ENCODE results near the gene KCNQ1. TPM values are rescaled to one million over a fixed set of nuclear protein-coding genes. Genes with fewer than 3 reads are reported as not detected.
A peak's percentile ranks its signal among the peaks of the same experiment; 100 is the strongest.

Gene KCNQ1
- total RNA-seq, 2 donors from 2014 or later = 18.6 to 25.5 TPM

- Mint-ChIP-seq H3K27me3 (no peaks in the 10 kb centered on the region), H3K27ac (no peak overlapping the region), H3K4me1 (peaks cover 2% of the 10 kb centered on the region), H3K36me3 (ENCODE audit: low read depth) (no peaks in the 10 kb centered on the region), H3K4me3 (no peak overlapping the region)
- no peaks in the 10 kb centered on the region for H3K9me3 ChIP-seq (ENCODE audit: control insufficient read depth, low read length, poor library complexity, severe bottlenecking)
- DNase-seq = peak in 2 of 3 donors; percentile 1 to 3
- ATAC-seq = no peak
Measured at GRCh38 chr11:2801711-2802388, 357.0 kb downstream of the KCNQ1 start.

DNA sequence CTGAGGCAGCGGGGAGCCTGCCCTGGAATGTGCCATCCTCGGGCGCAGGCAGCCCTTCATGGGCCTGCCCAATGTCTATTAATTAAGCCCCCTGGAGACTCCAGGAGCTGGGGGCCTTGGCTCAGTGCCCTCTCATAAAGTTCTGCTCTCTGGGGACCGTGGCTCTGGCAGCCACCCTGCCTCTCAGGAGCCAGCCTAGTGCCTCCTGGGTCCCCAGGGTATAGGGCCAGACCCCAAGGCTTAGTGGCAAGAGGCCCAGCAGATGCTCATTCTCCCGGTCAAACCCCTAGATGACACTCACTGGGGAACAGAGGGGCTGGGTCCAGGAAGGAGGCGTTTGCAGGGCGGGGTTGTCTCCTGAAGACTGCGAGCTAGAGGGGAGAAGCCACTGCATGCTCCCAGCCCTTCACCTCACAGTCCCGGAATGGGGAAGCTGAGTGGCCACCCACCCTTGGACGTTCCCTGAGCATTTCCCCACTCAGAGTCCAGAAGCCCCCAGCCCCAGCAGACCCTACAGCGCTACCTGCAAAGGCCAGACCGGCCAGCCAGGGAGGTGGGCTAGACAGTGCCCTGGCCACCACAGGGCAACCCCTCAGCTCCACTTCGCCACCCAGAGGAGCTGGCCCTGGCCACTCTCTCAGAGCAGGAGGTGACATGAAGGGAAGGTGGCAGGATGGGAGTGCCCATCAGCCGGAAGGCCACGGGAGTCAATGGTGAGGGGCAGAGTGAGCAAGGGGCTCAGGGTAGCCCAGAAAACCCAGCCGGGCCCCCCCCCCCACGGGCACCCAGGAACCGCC, 357.8 kb downstream of the KCNQ1 start:
- ATAC-seq = no peak
- Mint-ChIP-seq H3K4me1 (peaks cover 2% of the 10 kb centered on the region), H3K27me3 (no peaks in the 10 kb centered on the region), H3K4me3 (no peak overlapping the region), H3K36me3 (ENCODE audit: low read depth) (no peaks in the 10 kb centered on the region), H3K27ac (no peak overlapping the region)
- DNase-seq = peak in 1 of 3 donors; percentile 2
- no peaks in the 10 kb centered on the region for H3K9me3 ChIP-seq (ENCODE audit: control insufficient read depth, low read length, poor library complexity, severe bottlenecking)

GRCh38 chr11:2803186-2804091, 358.6 kb downstream of the KCNQ1 start:
- H3K27me3 Mint-ChIP-seq = no peaks in the 10 kb centered on the region
- H3K27ac Mint-ChIP-seq = no peak overlapping the region
- no peaks in the 10 kb centered on the region for H3K9me3 ChIP-seq (ENCODE audit: control insufficient read depth, low read length, poor library complexity, severe bottlenecking)
- peaks cover 2% of the 10 kb centered on the region for H3K4me1 Mint-ChIP-seq
- H3K4me3 Mint-ChIP-seq = no peak overlapping the region
- ATAC-seq (no peak), DNase-seq (peak in 2 of 3 donors; percentile 1 to 9)
- H3K36me3 Mint-ChIP-seq (ENCODE audit: low read depth) = no peaks in the 10 kb centered on the region

GRCh38 chr11:2804189-2804588, 359.4 kb downstream of the KCNQ1 start:
- Mint-ChIP-seq H3K4me1 (peaks cover 2% of the 10 kb centered on the region), H3K27me3 (no peaks in the 10 kb centered on the region), H3K27ac (no peak overlapping the region), H3K4me3 (no peak overlapping the region), H3K36me3 (ENCODE audit: low read depth) (no peaks in the 10 kb centered on the region)
- H3K9me3 ChIP-seq (ENCODE audit: control insufficient read depth, low read length, poor library complexity, severe bottlenecking) = no peaks in the 10 kb centered on the region
- ATAC-seq (no peak), DNase-seq (peak in 2 of 3 donors; percentile 1 to 3)

GRCh38 chr11:2804701-2805387, 360.0 kb downstream of the KCNQ1 start:
- Mint-ChIP-seq H3K4me3 (no peak overlapping the region), H3K4me1 (peaks cover 6% of the 10 kb centered on the region), H3K27ac (no peak overlapping the region), H3K27me3 (no peaks in the 10 kb centered on the region), H3K36me3 (ENCODE audit: low read depth) (peaks cover 3% of the 10 kb centered on the region)
- H3K9me3 ChIP-seq (ENCODE audit: control insufficient read depth, low read length, poor library complexity, severe bottlenecking) = no peaks in the 10 kb centered on the region
- DNase-seq (peak in 2 of 3 donors; percentile 1 to 6), ATAC-seq (no peak)

DNA sequence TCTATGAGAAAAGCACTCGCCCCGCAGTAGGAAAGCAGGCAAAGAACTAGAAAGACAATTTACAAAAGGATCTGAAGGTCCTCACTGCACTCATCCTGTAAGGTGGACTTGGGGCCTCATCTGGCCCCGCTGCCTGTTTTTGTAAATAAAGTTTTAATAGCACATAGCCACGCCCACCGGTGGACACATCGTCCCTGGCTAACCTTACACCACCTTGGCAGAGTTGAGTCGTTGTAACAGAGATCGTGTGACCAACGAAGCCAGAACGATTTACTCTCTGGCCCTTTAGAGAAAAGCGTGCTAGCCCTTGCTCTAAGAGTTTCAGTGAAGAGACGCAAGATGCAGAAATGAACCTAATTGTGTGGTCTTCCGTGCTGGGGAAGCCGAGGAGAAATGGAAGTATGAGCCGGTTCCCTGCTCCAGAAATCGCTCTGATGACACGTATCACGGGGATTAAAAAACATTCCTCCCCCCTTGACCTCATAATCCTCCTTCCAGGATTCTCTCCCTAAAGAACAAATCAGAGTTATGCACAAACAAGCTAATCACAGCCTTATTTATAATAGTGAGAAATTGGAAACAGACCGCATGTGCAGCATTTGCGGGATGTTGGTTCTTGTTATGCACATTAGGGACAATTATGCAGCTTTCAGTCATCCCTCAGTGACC, 360.7 kb downstream of the KCNQ1 start:
- Mint-ChIP-seq H3K27ac (no peak overlapping the region), H3K36me3 (ENCODE audit: low read depth) (peaks cover 3% of the 10 kb centered on the region), H3K27me3 (no peaks in the 10 kb centered on the region), H3K4me3 (no peak overlapping the region), H3K4me1 (peaks cover 8% of the 10 kb centered on the region)
- no peaks in the 10 kb centered on the region for H3K9me3 ChIP-seq (ENCODE audit: control insufficient read depth, low read length, poor library complexity, severe bottlenecking)
- DNase-seq = peak in 1 of 3 donors; percentile 1
- no peak for ATAC-seq

GRCh38 chr11:2806351-2807024, 361.7 kb downstream of the KCNQ1 start:
- ATAC-seq = no peak
- peak; percentile 1 to 5 (median 3) for DNase-seq

GRCh38 chr11:2807025-2807681, 362.3 kb downstream of the KCNQ1 start:
- Mint-ChIP-seq H3K27ac (no peak overlapping the region), H3K27me3 (no peaks in the 10 kb centered on the region), H3K36me3 (ENCODE audit: low read depth) (peaks cover 3% of the 10 kb centered on the region), H3K4me3 (no peak overlapping the region), H3K4me1 (peaks cover 10% of the 10 kb centered on the region)
- DNase-seq (peak; percentile 3 to 4 (median 3)), ATAC-seq (no peak)
- no peaks in the 10 kb centered on the region for H3K9me3 ChIP-seq (ENCODE audit: control insufficient read depth, low read length, poor library complexity, severe bottlenecking)

More at GRCh38 chr11:2806351-2807024, 361.7 kb downstream of the KCNQ1 start:
- Mint-ChIP-seq H3K36me3 (ENCODE audit: low read depth) (peaks cover 3% of the 10 kb centered on the region), H3K27me3 (no peaks in the 10 kb centered on the region), H3K27ac (no peak overlapping the region), H3K4me3 (no peak overlapping the region), H3K4me1 (peaks cover 10% of the 10 kb centered on the region)
- H3K9me3 ChIP-seq (ENCODE audit: control insufficient read depth, low read length, poor library complexity, severe bottlenecking) = no peaks in the 10 kb centered on the region

DNA sequence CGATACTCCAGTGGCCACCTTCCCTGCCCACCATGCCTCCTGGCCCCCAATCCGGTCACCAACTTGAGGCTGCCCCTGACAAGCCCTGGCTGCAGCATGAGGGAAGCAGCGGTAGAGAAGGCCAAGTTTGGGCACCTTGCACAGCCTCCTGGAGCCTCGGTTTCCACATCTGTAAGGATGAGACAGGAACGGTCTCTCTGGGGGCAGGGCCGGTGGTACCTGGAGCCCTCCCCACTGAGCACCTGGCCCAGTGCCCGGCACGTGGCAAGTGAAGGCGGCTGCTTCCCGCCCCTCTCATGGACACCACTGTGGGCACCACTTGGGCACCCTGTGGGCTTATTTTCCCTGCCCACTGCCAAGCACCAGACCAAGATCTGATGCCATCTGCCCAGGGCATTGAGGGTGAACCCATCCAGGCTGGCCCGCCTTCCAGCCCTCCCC, 363.0 kb downstream of the KCNQ1 start:
- ATAC-seq (no peak), DNase-seq (peak; percentile 1 to 3 (median 1))
- no peaks in the 10 kb centered on the region for H3K27me3 Mint-ChIP-seq
- no peaks in the 10 kb centered on the region for H3K9me3 ChIP-seq (ENCODE audit: control insufficient read depth, low read length, poor library complexity, severe bottlenecking)
- peaks cover 10% of the 10 kb centered on the region for H3K4me1 Mint-ChIP-seq
- no peak overlapping the region for H3K4me3 Mint-ChIP-seq
- peaks cover 3% of the 10 kb centered on the region for H3K36me3 Mint-ChIP-seq (ENCODE audit: low read depth)
- no peak overlapping the region for H3K27ac Mint-ChIP-seq

DNA sequence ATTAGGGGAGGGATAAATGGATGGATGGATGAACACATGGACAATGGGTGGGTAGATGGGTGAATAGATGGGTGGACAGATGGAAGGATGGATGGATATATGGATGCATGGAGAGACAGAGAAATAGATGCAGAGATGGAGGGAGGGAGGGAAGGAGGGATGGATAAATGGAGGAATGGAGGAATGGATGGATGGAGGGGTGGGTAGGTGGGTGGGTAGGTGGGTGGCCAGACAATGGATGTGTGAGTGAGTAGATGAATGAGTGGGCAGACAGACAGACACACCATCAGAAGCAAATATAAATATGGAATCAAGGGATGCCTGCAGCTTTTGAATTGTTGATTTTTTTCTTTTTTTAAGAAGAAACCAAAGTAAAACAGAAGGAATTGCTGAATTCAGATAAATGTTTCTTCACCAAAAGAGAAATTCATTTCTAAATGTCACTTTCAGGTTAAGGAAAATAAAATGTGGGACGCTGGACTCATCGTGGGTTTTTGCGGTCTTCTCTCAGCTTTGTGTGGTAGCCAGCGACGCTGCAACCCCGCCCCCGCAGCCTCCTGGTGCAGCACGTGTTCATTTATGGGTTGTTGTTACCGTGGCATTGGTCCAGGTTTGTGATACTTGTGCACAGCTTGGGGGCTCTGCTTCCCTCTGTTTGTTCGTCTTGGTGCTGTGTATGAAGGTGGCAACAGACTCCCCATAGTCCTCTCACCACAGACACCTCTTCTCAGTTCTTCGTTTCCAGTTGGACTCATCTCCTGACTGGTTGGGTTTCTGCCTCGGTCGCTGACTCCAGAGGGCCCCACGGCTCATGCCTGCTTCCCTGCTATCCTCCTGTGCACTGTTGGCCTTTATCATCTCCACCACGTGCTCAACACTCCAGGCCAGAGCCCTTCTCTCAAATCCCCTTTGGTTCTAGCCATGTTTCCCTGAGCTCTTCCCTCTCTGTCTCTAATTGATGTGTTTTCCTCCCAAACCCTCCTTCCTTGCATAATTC, 364.3 kb downstream of the KCNQ1 start:
- Mint-ChIP-seq H3K4me1 (peaks cover 10% of the 10 kb centered on the region), H3K27me3 (no peaks in the 10 kb centered on the region), H3K4me3 (no peak overlapping the region), H3K27ac (no peak overlapping the region), H3K36me3 (ENCODE audit: low read depth) (peaks cover 3% of the 10 kb centered on the region)
- peak in 1 of 3 donors; percentile 1 for DNase-seq
- H3K9me3 ChIP-seq (ENCODE audit: control insufficient read depth, low read length, poor library complexity, severe bottlenecking) = no peaks in the 10 kb centered on the region
- ATAC-seq = no peak
